ENCODE results near the gene ZSWIM4.
"Not testable (repeated sequence)": the region's sequence is repeated elsewhere in the genome, so short reads cannot be mapped to it uniquely, and the experiment has no call there.

Gene ZSWIM4

DNA sequence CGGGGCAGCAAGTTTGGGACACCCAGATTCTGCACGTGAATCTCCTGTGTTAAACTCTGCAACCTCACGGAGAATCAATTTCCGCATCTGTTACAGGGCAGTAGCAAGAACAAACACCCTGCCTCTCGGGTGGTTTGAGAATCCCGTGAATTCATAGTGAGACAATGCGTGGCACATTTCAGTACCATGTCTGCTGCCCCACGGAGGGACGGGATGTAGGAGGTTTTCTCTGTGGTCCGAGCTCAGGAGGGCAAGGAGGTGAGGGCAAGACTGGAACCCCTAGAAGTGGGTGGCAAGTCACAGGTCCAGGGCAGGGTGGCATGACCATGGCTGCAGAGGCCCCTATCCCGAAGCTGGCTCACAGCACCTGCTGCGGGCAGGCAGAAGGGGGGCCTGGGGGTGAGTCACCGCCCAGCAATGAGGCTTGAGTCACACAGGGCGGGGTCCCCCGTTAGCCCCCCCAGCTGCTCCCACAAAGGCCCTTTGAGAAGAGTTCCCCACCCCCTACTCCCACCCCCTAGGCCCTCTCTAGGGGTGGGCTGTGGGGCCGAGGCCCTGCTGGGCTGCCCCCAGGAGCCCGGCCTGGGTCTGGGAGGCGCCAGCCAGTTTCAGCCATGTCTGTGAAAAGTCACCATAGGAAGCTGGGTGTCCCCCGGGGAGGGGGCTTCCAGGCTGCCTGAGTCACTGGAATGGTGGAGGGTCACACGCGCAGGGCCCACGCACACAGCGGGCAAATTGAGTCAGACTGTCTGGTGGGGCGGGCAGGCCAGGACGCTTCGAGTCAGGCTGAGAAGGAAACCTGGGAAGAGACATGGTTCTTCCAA lies 55.9 kb downstream of the ZSWIM4 start:
- FAIRE-seq = no peak

DNA sequence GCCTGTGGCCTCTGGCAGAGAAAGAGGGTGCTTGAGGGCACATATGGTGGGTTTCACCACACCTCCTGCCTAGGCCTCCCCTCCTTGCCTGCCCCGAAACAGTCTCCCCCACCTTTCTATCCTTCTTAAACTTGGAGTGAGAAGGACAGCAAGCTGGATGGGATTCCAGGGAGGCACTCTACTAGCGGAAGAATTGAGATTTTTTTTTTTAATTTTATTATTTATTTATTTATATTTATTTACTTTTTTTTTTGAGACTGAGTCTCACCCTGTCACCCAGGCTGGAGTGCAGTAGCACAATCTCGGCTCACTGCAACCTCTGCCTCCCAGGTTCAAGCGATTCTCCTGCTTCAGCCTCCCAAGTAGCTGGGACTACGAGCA lies 56.5 kb downstream of the ZSWIM4 start:
- FAIRE-seq = not testable (repeated sequence)

DNA sequence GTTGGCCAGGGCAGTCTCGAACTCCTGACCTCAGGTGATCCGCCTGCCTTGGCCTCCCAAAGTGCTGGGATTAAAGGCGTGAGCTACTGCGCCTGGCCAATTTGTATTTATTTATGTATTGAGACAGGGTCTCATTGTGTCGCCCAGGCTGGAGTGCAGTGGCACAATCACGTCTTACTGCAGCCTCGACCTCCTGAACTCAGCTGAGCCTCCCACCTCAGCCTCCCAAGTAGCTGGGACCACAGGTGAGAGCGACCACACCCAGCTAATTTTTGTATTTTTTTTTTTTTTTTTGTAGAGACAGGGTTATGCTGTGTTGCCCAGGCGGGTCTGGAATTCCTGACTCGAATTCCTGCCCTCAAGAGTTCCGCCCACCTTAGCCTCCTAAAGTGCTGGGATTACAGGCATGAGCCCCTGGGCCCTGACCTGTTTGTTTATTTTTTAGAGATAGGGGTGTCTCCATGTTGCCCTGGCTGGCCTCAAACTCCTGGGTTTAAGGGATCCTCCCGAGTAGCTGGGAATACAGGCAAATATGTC lies 57.0 kb downstream of the ZSWIM4 start:
- not testable (repeated sequence) for FAIRE-seq

DNA sequence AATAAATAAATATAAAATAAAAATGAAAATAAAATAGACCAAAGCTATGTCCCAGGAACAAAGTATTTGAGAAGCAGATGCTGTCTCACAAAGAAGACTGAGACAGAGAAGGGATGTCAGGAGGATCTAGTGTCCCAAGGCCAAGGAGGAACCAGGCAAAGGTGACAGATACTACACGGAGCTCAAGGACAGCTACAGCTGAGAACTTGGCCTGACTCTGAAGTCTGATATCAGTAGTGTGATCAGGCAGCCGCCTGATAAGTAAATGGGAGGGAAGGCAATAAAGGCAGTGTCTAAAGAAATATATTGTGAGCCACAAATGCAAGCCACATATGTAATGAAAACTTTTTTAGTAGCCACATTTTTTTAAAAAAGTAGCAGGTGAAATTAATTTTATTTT lies 61.3 kb downstream of the ZSWIM4 start:
- no peak for FAIRE-seq

DNA sequence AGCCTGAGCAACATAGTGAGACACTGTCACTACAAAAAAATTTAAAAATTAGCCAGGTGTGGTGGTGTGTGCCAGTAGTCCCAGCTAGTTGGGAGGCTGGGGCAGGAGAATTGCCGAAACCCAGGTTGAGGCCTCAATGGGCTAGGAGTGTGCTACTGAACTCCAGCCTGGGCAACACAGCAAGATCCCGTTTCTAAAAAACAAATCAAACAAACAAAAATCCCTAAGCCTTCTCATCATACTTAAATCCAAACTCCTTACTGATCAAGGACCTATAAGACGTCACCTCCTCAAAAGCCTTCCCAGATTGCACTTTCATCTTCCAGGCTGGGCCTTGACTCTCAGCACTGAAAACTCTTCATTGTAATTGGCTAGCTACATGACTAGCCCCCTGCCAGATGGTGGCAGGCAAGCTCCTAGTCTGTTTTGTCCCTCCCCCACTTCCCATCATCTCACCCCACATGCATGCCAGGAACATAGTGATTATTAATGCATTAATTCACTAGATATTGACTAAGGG lies 64.2 kb downstream of the ZSWIM4 start:
- FAIRE-seq = no peak

DNA sequence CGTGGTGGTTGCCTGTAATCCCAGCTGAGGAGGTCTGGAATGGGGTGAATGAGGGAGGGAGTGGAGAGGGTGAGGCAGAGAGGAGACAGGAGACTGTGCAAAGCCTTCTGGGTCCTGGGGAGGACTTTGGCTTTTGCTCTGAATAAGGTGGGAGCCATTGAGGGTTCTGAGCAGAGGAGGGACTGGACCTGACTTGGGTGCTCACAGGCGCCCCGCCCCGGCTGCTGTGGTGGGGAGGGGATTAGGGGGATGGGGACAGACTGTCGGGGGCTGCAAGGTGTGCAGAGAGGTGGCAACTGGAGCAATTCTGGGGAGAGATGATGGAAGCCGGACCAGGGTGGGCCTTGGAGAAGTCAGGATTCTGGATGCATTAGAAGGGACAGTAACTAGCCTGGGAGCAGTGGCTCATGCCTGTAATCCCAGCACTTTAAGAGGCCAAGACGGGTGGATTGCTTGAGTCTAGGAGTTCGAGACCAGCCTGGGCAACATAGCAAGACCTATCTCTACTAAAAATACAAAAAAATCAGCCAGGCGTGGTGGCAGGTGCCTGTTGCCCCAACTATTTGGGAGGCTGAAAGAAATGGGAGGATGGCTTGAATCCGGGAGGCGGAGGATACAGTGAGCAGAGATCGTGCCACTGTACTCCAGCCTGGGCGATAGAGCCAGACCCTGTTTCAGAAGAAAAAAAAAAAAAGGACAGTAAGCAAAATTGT lies 65.6 kb downstream of the ZSWIM4 start:
- no peak for FAIRE-seq

DNA sequence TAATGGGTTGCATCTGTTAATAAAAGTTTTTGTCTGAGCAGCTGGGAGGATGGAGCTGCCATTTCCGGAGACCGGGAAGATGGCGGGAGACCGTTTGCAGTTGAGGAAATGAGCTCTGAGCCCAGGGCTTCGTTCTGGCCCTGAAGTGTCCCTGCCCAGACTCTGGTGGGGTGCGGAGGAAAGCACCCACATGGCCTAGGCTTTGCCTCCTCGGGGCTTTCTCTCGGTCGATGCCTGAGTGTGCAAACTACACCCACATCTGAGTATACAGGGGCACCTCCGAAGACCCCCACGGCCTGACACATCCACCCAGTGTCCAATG lies 66.1 kb downstream of the ZSWIM4 start:
- FAIRE-seq = no peak

DNA sequence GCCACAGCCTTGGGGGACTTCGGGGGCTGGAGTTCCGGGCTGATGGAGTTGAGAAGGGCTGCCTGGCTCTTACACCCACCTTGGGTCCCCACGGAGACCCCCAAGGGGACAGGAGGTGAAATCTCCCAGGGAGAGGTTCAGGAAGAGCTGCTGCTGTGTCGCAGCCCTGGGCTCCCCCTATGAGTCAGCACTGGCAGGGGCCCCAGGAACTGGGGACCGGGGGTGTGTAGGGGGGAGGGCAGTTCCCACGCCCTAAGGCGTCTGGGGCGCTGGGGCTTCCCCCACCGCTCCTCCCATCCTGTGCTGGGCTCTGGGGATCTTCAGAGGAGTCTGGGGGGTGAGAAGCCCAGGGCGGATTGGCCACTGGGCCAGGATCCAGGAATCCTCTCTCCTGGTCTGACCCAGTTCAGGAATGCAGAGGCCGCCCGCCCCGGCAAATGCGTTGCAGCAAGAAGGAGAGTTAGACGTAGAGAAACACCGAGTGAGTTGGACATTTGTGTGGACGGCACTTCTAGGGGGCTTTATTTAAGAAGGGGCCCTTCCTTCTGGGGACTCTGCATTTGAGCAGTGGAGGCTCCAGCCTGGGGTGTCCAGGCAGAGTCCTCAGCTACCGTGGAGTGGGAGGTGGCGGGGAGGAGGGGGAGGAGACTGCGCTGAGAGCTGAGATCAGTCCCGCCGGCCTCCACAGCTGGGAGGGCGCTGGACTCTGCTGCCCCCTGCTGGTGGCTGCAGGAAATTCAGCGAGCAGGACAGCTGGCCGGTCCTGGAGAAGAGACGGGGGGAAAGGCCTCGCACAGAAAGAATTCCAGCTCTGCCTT lies 66.7 kb downstream of the ZSWIM4 start:
- FAIRE-seq = peak; percentile 75

DNA sequence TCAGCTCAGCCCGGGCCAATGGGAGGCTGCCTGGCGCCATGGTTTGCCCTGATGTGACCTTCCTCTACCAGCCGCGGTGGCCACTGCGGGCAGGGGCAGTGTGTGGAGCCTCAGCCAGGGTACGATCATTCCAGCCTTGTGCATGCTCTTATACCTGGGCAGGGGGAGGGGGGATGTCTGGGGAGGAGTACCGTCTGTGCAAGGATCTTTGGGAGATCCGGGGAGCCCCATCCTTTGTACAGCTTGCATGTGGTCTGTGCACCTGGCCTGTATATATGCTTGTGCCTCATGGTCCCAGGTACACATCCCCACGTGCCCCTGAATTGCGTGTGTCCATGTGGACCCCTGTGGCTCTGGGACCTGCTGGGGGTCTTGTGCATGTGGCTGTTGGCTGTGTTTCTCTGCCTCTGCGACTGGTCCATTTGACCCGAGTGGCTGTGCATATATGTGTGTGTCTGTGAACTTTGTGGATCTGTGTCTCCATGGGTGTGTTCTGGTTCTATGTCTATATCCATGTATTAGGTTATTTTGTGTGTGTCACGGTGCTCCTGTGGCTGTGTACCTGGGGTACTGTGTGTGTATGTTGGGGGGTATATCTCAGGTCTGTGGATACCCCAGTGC lies 68.9 kb downstream of the ZSWIM4 start:
- FAIRE-seq = no peak

DNA sequence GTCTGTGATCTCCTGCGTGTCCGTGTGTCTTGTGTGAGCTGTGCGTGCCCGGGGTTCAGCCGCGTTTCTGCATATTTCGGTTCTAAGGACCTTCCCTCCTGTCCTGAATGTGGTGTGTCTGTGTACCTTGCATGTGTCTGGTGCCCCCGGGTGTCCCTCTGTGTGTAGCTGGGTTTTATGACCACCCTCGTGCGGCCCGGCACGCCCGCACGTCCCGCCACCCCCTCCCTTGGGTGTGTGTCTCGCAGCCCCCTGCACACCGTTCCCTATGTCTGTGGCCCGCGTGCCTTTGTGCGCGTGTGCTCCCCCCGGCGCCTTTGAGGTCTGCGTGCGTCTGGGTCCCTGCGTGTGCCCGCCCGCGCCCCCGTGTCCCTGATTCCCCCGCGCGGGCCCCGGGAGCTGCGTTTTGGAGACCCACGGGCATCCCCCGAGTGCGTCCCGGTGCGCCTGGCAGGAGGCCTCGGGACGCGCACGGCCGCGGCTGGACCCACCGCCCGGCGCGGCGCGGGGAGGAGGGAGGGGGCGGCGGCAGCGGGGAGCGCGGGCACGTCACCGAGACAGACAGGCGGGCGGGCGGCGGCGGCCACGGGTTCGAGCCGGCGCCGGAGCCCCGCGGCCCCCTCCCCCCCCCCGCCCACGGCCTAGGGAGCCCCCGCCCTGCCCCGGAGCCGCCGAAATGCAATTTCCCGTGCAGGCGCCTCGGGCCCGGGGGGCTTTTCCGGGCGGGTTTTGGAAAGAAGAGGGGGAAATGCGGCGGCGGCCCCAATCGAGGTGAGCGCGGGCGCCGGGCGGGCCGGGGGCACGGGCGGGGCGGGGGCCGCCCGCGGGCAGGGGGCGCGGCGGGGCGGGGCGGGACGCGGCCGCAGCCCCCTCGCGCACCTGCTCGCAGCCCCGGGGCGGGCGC lies 69.7 kb downstream of the ZSWIM4 start:
- no peak for FAIRE-seq

DNA sequence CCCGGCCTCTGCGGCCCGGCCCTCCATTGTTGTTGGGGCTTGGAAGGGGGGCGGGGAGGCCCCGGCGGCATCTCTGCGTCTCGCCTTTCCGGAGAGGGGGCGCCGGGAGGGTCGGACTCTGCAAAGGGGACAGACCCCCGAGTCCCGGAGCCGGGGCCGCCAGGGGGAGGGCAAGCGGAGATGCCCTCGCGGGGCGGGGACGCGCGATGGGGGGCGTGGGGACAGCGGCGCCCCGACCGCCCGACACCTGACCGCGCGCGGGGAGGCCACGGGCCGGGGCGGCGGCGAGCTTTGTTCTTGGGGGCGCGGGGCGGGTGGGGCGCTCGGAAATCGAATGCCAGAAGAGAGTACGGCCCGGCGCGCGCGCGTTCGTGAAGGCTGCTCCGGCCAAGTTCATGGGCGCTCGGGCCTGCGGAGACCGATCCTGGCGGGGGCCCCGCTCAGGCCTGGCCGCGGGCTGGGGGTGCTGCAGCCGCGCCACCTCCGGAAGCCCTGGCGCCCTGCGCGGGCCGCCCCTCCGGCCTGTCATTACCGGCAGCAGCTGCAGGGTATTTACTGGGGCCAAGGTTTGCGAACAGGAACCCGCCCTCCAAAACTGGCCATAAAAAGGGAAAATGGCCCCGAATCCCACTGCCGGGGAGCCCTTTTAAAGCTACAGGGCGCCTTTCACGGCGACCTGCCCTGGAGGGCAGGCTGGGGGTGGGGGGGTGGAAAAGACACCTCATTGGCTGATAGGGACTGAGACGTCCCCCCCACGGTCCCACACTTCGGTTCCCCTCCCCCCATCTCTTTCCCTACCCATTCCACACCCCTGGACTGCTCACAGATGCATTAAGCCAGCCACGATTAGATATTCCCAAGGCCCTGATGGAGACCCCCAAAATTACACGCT lies 70.6 kb downstream of the ZSWIM4 start:
- FAIRE-seq = no peak

DNA sequence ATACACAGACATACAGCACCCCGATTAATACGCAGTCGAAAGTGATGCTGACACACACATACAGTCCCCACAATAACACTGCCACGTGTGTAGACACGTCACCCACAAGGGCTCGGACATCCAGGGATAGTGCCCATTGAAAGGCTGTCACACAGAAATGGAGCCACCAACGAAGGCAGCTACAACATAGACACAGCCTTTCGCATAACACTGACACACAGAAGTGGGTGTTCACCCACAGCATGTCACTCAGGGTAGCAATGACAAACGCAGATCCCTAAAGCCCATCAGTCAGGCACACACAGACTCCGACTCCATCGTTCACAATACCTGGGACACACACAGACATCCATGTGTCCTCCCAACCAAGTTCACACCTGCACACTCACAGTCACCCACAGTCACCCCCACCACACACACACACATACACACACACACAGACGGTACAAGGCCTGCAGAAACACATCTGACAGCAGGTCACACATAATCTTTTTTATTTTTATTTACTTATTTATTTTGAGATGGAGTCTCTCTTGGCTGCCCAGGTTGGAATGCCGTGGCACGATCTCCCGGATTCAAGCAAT lies 71.3 kb downstream of the ZSWIM4 start:
- FAIRE-seq = no peak

DNA sequence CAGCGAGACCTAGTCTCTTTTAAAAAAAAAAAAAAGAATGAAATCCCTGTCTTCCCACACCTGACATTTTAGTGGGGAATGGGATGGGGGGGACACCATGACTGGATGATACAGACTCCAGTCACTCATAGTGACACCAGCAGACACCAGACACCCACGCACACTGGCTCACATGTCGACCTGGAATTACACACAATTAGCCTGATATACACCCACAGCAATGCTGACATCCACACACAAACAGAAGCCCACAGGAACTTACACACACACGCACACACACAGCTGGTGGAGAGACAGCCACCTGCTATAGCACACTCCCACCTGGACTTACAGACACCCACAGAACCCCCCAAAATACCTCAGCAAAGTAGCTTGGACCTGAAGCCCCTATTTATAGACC lies 73.4 kb downstream of the ZSWIM4 start:
- FAIRE-seq = no peak

DNA sequence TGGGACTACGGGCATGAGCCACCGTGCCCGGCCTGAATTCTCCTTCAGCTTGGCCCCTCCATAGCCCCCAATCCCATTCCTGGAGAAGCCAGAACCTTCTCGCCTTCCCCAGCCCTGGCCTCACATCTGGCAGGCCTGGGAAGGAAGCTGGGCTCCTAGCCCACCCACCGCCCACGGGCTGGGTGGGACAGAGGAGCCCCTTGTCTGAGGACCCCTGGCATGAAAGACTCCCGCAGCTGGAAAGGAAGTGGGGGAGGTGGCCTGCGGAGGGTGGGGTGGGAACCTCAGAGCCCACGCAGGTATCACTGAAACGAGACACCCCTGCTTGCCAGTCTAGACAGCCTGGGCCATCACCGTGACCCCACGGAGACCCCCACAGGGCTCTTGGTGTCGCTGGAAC lies 74.0 kb downstream of the ZSWIM4 start:
- FAIRE-seq = no peak

DNA sequence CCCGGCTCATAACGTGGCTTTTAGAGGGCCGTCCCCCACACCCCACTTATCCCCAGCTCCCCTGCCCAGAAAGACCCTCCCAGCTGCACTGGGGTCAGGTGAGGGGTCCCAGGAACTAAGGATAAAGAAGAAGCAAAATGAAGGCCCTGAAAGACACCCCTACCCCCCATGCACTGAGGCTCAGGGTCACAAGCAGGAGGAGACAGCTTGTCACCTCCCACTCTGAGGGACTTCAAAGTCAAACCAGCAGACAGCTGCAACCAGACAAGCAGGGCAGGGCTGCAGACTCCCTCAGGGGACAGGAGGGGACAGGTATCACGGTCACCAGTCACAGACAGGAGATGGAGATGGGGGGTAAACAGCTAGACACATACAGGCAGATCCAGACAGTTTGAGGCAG lies 75.6 kb downstream of the ZSWIM4 start:
- FAIRE-seq = no peak

DNA sequence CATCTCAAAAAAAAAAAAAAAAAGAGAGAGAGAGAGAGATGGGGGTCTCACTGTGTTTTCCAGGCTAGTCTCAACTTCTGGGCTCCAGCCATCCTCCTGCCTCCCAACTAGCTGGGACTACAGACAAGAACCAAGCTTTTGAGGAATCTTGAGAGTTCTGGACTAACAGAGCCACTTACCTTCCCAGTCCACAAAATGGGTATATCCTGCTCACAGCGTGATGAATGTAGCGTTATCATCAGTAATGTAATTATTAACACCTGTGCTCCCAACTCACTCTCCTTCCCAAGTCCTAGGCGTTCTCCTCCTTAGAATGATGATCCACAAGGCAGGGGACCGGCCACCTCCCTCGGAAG lies 77.1 kb downstream of the ZSWIM4 start:
- no peak for FAIRE-seq

DNA sequence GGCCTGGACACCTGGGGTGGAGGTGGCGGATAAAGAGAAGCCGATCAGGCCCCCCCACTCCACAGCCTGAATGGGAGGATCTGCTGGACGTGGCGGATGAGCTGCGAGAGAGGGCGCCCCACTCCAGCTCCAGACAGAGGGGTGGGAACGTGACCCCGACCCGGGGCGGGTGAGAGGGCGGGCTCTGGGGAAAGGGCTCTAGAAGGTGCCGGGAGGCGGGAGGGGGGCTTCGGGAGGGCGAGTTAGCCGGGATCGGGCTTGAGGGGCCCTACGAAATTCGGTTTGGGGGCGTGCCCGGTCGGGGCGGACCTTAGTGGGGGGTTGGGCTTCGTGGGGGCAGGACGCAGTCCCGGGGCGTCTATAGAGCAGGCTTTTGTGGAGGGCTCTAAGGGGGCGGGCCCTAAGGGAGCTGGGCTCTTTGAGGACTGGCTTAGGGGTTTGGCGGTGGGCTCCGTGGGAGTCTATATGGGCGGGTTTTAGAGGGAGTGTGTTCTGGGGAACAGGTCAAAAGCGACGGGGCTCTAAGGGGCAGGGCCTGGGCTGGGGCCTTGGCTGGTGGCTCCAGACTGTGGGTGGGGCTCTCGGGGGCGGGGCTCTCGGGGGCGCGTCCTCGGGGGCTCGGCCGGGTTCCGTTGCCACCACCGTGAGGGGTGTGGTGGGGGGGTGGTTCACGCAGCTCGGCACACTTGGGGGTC lies 77.6 kb downstream of the ZSWIM4 start:
- FAIRE-seq = no peak

DNA sequence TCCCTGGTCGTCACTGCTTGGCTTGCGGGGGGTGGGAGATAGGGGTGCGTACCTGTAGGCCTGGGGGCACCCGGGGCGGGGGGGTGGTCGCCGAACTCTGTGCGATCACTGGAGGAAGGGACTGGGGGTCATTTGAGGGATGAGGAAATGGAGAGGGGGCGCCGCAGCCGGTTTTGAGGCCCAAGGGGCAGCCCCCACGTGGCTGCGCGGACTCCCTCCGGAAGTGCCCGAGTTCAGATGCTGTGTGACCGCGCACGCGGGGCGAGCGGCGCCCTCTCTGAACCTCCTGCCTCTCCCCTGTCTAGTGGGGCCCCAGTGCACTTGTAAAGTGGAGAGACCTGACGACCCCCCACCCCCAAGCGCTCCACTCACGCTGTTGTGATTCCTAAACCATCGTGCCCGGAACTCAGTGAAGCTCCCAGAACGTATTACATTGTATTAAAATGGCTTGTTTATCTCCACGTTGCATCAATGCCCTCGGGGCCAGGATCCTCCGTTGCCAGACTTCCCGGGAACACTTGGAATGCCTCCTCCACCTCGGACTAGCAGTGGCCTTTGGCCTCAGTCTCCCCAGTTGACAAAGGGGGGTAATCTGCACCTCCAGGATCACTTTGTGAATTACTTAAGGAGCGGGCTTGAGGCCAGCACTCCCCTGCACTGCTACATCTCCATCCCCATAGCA lies 78.7 kb downstream of the ZSWIM4 start:
- FAIRE-seq = no peak

DNA sequence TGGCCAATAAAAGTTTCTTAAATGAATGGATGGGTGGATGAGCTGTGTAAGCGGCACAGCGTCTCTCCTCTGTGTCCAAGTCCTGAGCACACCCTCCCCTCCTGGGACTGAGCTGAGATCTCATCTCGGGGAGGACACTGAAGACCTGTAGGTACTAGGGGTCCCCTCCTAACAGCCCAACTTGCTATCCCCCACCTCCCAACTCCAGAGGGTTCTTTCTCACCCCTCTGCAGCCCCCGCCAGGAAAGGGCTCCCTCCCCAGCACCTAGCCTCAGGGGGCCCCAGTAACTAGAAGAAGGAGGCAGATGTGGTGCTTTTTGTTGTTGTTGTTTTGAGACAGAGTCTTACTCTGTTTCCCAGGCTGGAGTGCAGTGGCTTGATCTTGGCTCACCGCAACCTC lies 80.6 kb downstream of the ZSWIM4 start:
- FAIRE-seq = no peak
